GM18867 (cell line): ENCODE measurements around the gene THRA.
A peak's percentile ranks its signal among the peaks of the same experiment; 100 is the strongest.

Experiments
- ATAC-seq: cut with Tn5 transposase; IDR thresholded peaks from one replicate; pipeline ENCODE4 v1.9.1; 2021; ENCODE audit warnings: mild to moderate bottlenecking, moderate library complexity; ENCODE audit not compliant: unreplicated experiment

THRA gene

GRCh38 chr17:40079545-40079944 lies 16.8 kb downstream of the THRA start:
- no peak for ATAC-seq

DNA sequence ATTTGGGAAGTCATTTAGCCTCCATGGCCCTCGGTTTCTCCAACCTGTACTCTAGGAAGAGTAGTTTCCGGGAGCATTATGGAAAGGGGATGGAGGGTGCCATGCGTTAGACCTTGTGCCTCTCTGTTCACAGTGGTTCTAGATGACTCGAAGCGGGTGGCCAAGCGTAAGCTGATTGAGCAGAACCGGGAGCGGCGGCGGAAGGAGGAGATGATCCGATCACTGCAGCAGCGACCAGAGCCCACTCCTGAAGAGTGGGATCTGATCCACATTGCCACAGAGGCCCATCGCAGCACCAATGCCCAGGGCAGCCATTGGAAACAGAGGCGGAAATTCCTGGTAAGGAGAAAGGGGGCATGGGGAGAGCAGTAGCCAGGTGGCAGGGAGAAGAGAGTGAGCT lies 21.7 kb downstream of the THRA start:
- no peak for ATAC-seq

GRCh38 chr17:40086150-40087044 lies 23.6 kb downstream of the THRA start:
- no peak for ATAC-seq

DNA sequence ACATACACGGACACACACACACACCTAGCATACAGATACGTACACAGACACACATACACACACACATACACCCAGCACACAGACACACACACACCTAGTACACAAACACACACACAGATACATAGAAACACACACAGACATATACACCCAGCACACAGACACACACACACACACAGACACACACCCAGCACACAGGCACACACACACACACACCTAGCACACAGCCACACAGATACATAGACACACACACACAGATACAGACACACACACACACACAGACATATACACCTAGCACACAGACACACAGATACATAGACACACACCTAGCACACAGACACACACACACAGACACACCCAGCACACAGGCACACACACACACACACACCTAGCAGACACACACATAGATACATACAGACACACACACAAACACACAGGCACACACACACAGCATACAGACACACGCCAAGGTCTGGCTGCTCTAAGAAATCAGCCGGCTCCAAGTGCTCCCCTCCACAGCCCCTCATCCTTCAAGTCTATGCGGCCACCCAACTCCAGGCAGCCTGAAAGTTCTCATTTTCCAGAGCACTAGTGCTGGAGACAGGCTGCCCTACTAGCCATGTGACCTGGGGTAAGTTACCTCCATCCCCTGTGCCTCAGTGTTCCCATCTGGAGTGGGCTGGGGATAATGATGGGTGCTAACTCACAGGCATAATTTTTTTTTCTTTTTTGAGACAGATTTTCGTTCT lies 24.5 kb downstream of the THRA start:
- ATAC-seq, result no peak

DNA sequence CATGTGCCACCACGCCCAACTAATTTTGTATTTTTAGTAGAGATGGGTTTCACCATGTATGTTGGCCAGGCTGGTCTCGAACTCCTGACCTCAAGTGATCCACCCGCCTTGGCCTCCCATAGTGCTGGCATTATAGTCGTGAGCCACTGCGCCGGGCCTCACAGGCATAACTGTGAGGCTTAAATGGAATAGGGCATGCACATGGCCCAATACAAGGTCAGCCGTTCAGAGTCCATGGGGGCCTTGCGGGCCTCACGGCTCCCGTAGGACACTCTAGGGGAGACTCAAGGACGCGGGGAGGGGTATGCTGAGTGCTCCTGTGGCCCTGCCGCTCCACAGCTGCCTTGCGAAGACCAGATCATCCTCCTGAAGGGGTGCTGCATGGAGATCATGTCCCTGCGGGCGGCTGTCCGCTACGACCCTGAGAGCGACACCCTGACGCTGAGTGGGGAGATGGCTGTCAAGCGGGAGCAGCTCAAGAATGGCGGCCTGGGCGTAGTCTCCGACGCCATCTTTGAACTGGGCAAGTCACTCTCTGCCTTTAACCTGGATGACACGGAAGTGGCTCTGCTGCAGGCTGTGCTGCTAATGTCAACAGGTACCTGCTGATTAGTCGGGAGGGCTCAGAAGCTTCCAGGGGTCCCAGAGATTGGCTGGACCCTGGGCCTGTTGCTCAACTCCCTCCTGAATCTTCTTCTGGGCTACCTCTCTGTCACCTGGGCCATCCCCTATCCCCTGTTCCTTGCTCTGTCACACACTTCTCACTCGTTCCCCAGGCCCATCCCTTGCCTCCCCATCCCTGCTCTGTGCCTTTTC lies 25.3 kb downstream of the THRA start:
- ATAC-seq, result no peak

DNA sequence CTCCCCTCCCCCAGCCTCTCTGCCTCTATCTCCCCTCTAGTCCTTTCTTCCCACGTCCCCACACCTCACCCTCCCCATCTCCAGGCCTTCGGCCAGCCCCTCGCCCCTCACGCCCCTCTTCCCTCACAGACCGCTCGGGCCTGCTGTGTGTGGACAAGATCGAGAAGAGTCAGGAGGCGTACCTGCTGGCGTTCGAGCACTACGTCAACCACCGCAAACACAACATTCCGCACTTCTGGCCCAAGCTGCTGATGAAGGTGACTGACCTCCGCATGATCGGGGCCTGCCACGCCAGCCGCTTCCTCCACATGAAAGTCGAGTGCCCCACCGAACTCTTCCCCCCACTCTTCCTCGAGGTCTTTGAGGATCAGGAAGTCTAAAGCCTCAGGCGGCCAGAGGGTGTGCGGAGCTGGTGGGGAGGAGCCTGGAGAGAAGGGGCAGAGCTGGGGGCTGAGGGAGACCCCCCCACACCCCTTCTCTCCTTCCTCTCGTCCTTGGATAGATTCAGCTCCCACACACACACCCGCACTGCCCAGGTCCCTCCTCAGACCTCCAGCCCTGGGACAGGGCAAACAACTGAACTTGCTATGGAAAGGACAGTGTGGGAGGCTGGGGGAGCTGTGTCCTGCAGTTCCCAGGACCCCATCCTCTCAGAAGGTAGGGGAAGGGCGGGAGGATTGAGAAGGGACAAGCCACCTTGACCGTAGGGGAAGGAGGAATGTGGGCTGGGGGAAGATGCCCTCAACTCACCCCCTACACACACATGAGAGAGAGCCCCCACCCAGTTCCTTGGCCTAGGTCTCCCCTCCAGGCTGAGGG lies 26.5 kb downstream of the THRA start:
- no peak for ATAC-seq

DNA sequence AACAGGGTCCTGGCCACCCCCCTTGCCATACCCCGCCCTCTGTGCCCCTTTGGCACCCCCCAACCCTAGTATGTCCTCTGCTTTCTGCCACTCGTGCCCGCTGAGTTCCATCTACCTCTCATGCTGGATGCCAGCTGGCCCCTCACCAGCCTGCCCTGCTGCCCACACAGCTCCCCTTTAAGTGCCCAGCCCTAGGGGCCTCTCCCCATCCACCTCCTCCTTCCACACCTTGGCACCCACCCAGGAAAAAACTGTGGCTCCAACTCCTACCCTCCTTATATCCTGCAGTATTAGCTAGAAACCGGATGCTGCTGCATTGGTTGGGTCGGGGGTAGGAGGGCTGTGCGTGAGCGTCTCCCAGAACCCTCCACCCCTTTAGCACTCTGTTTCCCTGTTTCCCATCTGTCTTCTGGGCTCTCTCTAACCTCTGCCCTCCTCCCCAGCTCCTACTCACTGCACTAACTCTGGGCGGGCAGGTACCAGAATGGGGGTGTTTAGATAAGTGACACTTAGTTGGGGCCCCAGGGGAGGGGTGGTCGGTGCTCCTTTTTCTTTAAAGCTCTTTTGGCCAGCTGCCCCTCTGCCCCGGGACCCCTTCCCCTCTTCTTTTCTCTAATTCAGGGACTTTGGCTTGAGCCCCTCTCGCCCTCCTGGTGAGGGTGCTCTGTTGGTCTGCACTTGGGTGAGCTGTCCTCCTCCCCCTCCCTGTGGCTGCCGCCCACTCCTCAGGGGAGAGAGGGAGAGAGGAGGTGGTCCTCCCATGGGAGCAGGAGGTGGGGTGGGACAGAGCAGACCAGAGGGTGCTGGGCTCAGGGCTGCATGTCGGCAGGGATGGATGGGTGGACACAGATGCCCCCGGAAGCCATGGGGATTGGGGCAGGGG lies 27.7 kb downstream of the THRA start:
- no peak for ATAC-seq

DNA sequence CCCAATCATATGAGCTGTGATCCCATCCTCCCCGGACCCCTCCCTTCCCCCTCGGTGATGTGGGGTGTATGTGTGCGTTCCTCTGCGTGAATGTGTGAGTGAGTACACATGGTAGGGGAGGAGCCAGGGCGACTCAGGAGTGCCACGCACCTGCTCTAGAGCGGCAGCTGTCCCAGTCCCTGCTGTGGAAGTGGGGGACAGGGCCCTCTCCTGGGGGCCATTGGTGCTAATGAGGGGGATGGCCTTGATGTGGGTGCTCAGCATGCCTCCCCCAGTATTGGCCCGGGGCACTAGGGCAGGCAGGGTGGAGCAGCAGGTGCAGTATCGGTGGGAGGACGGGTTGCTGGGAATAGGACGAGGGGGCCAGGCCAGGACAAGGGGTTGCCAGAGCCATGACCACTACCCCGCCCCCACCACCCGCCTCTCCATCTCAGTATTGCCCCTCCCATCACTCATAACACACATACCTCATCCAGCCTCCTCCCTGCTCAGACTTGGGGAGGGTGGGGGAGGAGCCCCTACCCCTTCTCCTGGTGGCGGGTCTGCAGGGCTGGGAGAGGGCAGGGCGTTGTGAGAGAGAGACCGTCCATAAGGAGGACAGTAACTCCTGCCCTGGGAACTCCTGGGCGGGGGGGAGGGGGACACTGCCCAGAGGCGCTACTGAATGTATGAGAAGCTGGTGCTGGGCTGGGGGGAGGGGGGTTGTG lies 29.1 kb downstream of the THRA start:
- no peak for ATAC-seq

DNA sequence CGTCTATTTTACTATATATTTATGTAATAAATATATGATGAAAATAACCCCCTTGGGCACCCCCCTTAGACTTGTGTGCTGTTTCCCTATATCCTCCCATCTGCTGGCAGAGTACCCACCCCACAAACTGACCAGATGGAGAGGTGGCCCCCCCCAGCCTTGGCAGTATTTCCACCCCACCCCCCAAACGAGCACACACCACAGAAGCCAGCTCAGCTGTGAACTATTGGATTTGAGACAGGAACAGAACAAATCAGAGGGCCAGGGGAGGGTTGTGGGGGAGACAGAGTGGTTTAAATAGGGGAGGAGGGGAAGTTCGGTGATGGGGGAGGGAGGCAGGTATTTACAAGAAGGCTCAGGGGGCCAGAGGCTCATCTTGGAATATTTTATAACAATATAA lies 29.8 kb downstream of the THRA start:
- no peak for ATAC-seq

- ATAC-seq, result no peak
Measured at GRCh38 chr17:40093005-40093579, 30.3 kb downstream of the THRA start.

DNA sequence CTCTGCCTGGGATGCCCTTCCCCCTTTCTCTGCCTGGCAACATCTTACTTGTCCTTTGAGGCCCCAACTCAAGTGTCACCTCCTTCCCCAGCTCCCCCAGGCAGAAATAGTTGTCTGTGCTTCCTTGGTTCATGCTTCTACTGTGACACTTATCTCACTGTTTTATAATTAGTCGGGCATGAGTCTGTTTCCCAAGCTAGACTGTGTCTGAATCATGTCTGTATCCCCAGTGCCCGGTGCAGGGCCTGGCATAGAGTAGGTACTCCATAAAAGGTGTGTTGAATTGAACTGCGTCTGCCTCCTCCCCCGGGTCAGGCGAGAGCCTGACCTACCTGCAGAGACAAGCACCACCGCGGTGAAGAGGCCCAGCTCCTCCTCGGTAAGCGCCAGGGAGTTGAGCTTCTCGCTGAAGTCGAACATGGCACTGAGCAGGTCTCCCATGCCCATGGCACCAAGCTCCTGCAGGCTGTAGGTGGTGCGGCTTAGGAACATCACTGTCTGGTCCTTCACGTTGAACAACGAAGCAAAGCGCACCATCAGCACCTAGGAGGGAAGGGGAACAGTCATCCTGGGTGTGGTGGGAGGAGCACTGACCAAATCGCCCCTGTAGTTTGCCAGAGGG lies 30.9 kb downstream of the THRA start:
- ATAC-seq, result no peak

- no peak for ATAC-seq
Measured at GRCh38 chr17:40094874-40095273, 32.1 kb downstream of the THRA start.

- ATAC-seq, result no peak
Measured at GRCh38 chr17:40095351-40095943, 32.7 kb downstream of the THRA start.

DNA sequence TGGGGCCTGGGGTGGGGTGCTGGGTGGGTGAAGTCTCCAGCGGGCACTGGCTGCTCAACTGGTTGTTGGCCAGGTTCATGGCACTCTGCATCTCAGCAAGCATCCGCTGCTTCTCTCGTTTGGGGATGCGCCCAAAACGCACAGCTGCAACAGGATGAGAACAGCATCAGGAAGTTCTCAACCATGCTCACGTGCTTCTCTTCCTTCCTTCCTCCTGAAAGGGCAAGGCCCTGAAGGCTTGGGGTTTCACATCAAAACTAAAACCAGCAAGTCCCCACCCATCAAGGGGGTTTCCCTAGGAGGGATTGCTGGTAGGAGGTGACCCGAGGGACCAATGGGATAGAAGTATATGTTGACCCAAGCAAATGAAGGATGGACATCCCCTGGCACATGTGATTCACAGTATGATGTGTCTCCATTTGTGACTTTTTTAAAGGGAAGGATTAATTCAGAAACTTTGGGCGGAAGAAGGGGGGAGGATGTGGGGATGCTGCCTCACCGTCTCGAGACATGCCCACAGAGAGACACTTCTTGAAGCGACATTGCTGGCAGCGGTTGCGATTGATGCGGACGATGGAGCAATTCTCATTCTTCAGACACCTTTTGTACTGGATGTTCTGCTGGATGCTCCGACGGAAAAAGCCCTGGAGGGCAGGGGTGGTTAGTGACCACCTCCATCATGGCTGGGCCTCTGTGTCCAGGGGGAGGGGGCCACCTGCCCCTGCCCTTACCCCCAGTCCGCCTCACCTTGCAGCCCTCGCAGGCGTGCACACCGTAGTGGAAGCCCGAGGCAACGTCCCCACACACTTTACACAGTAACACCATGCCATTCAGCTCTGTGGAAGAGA lies 33.4 kb downstream of the THRA start:
- ATAC-seq, result peak; percentile 54

- no peak for ATAC-seq
Measured at GRCh38 chr17:40097087-40097486, 34.3 kb downstream of the THRA start.

- no peak for ATAC-seq
Measured at GRCh38 chr17:40097931-40098845, 35.4 kb downstream of the THRA start.
